Right lobe of liver (tissue), 4 donors: Measurements from ENCODE around the gene ATG10.

Experiments
- CTCF ChIP-seq, 4 donors: fragments of 200-600 bp in 3 of 4; fragments of 450-650 bp in 1 of 4; IDR thresholded peaks; one replicate each; pipeline versions ENCODE4 v1.5.1 to v1.8.0; 2016 to 2022; ENCODE audit warnings: antibody characterized with exemption in 4 of 4, mild to moderate bottlenecking in 2 of 4
- POLR2A ChIP-seq: fragments of 450-650 bp; IDR thresholded peaks from one replicate; pipeline ENCODE4 v1.6.1; 2017; ENCODE audit warnings: antibody characterized with exemption, mild to moderate bottlenecking
- donor health status: DM: no; HTN: no; CAD: no.
- donor health status: DM: no; HTN: no; CAD: no.
- donor health status: DM: no; HTN: yes; CAD: no.

- TF ChIP-seq CTCF (IDR thresholded peaks at IDR 0.05) (no peak), POLR2A (no peak)
These were observed 303.4 kb downstream of the ATG10 start for GRCh38 chr5:82275216-82275664.
